HepG2 (cell line): ENCODE measurements around the gene METTL23.
"Not testable (repeated sequence)": the region's sequence is repeated elsewhere in the genome, so short reads cannot be mapped to it uniquely, and the experiment has no call there.

Source experiments
- EZH2 ChIP-seq: conservative IDR thresholded peaks from 2 replicates; pipeline ENCODE4 v1.6.1; 2012; ENCODE audit warnings: mild to moderate bottlenecking, low read depth, low read length, moderate library complexity
- GABPA ChIP-seq, 2 experiments: IDR thresholded peaks; 2 replicates each; pipeline ENCODE4 v1.6.1; 2011 to 2016; ENCODE audit warnings: low read depth in 2 of 2, low read length in 1 of 2, missing biosample characterization in 1 of 2, missing genetic modification characterization in 1 of 2
- HDAC2 ChIP-seq: sonication (generic); formaldehyde crosslinking; IDR thresholded peaks from 2 replicates; pipeline ENCODE4 v1.4.0; 2020; ENCODE audit warnings: missing genetic modification reagents
- NONO ChIP-seq, 2 experiments: fragments of 450-650 bp in 1 of 2; sonication (generic) in 1 of 2; formaldehyde crosslinking in 1 of 2; IDR thresholded peaks in 1 of 2; conservative IDR thresholded peaks in 1 of 2; 2 replicates each; pipeline versions ENCODE4 v1.6.1 to v1.8.0; 2017 to 2022; ENCODE audit warnings: mild to moderate bottlenecking in 1 of 2, missing genetic modification reagents in 1 of 2, moderate library complexity in 1 of 2
- POLR2A ChIP-seq, 2 experiments: IDR thresholded peaks; 2 replicates each; pipeline ENCODE4 v1.6.1; 2011; ENCODE audit warnings: low read depth in 2 of 2, low read length in 2 of 2, mild to moderate bottlenecking in 1 of 2, moderate library complexity in 1 of 2; ENCODE audit not compliant: insufficient read depth in 1 of 2
- RAD51 ChIP-seq: fragments of 450-650 bp; IDR thresholded peaks from 2 replicates; pipeline ENCODE4 v1.6.1; 2016; ENCODE audit warnings: borderline replicate concordance
- ZNF263 ChIP-seq: sonication (generic); formaldehyde crosslinking; IDR thresholded peaks from 2 replicates; pipeline ENCODE4 v1.4.0; 2020; ENCODE audit warnings: missing genetic modification reagents
- ZNF501 ChIP-seq: sonication (generic); formaldehyde crosslinking; IDR thresholded peaks from 2 replicates; pipeline ENCODE4 v1.5.1; 2020; ENCODE audit warnings: mild to moderate bottlenecking, moderate library complexity, missing genetic modification reagents

- TF ChIP-seq HDAC2 (CRISPR knock-in tag); NONO (IDR thresholded peaks at IDR 0.05); NONO (CRISPR knock-in tag; conservative IDR thresholded peaks at IDR 0.05); EZH2; ZNF501 (CRISPR knock-in tag); ZNF263 (CRISPR knock-in tag); GABPA (IDR thresholded peaks at IDR 0.05; ENCODE audit: low read depth, low read length); GABPA (CRISPR knock-in tag; IDR thresholded peaks at IDR 0.05; ENCODE audit: low read depth); POLR2A (IDR thresholded peaks at IDR 0.05; ENCODE audit: insufficient read depth in 1 of 2, low read depth in 2 of 2, low read length in 2 of 2); RAD51: not testable (repeated sequence)
Measured at GRCh38 chr17:76745785-76746184, 19.1 kb downstream of the METTL23 start.
